ENCODE measurements around the gene TIMM29. TPM values are rescaled to one million over a fixed set of nuclear protein-coding genes. Genes with fewer than 3 reads are reported as not detected.

Gene TIMM29
- total RNA-seq, 1 donor from 2014 or later = 17.4 TPM

DNA sequence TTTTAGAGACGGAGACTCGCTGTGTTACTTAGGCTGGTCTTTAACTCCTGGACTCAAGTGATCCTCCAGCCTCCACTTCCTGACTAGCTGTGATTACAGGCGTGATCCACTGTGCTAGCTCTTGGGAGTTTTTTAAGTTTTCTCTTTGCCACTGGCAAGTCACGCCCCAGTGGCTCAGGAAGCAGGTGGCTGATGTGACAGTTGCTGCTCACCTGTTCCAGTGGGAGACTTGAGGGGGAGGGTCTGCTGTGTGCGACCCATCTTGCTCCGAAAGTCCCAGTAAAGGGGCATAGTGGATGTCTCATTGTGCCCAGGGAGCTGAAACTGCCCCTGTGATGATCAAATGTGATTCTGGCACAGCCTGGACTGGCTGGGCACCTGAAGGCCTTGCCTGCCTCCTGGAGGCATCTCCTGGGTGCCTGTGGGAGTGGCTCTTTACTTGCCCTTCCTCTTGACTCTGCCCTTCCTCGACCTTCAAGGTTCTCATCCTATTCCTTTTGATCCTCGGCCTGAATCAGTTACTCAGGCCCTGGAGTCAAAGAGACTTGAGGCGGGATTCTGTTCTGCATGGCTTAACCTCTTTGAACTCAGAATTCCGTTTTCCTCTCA is 40.0 kb downstream of the TIMM29 start:
- intact Hi-C loops (cut with micrococcal nuclease) = no loop called here
- DNase-seq (no peak), ATAC-seq (no peak)

- intact Hi-C loops (cut with micrococcal nuclease) = no loop called here
- DNase-seq = no peak
- no peak for ATAC-seq
Observed at GRCh38 chr19:10971107-10971726, 42.6 kb downstream of the TIMM29 start.

GRCh38 chr19:10975374-10976130 is 46.9 kb downstream of the TIMM29 start:
- DNase-seq (peak; percentile 71), ATAC-seq (peak; percentile 71)
- intact Hi-C loops (cut with micrococcal nuclease) = no loop called here

- DNase-seq (no peak), ATAC-seq (peak; percentile 30)
- intact Hi-C loops (cut with micrococcal nuclease) = no loop called here
Observed at GRCh38 chr19:10976131-10976892, 47.7 kb downstream of the TIMM29 start.

DNA sequence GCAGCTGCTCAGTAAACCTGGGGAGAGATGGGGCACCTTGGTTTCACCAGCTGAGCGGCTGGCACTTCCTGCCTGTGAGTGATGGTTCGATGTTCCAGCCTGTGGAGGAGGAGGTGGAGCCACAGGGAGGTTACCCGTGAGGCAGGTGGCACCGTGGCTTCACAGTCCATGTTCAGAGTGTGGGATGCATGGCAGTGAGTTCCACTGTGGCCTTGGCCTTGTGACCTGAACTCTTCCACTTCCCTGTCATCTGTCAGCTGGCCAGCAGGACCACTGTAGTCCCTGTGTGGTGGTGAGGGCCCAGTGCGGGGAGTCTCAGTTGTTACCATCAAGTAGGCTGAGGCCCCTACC is 49.1 kb downstream of the TIMM29 start:
- intact Hi-C loops (cut with micrococcal nuclease) = no loop called here
- no peak for DNase-seq

More for the DNA sequence above, 49.1 kb downstream of the TIMM29 start:
- no peak for ATAC-seq

Other genes with a start within 250 kb of the TIMM29 start
- 29.1 TPM for gene QTRT1, start 227.4 kb upstream of the TIMM29 start, total RNA-seq
- gene DNM2, start 210.7 kb upstream of the TIMM29 start, total RNA-seq = 201 TPM
- gene TMED1, start 92.6 kb upstream of the TIMM29 start, total RNA-seq = 29.8 TPM
- gene C19orf38, start 80.4 kb upstream of the TIMM29 start, total RNA-seq = 0.62 TPM
- 32.5 TPM for gene CARM1, start 57.3 kb upstream of the TIMM29 start, total RNA-seq
- gene YIPF2, start 172 bp upstream of the TIMM29 start, total RNA-seq = 16.4 TPM
- gene SMARCA4, start 32.2 kb downstream of the TIMM29 start, total RNA-seq = 41.6 TPM
- 8.2 TPM for gene LDLR, start 160.7 kb downstream of the TIMM29 start, total RNA-seq
- 8.1 TPM for gene SPC24, start 227.0 kb downstream of the TIMM29 start, total RNA-seq